HG02870 (cell line): ENCODE measurements around the gene FHL2.

Experiments
- ATAC-seq: cut with Tn5 transposase; IDR thresholded peaks from one replicate; pipeline ENCODE4 v1.9.1; 2021; ENCODE audit warnings: mild to moderate bottlenecking, moderate library complexity; ENCODE audit not compliant: unreplicated experiment

The FHL2 gene

DNA sequence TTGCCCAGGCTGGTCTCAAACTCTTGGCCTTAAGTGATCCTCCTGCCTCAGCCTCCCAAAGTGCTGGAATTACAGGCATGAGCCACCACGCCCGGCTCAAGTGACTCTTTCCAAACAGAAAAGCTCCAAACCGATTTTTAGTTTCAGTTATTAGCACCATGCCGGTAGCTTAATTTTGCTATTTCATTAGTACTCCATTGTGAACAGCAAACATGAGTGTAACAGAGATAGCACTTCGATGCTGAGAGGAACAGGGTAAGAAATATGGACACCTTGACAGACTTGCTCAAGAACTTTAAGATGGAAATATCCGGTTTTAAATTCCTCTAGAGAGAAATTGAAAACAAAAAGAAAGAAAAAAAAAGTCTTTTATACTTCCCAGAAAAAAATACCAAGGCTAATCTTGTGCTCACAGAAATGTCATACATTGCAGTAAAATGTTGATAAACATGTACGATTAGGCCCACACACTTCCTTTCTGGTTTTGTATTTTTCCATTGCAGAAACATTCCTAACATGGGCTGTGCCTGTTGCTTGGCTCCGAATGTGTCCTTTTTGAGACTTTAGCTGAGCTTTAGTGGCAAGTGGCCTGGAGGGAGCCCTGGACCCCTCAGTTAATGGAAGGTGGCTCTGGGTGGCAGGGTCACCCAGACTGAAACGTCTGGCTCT lies 18.3 kb downstream of the FHL2 start:
- ATAC-seq, result no peak

DNA sequence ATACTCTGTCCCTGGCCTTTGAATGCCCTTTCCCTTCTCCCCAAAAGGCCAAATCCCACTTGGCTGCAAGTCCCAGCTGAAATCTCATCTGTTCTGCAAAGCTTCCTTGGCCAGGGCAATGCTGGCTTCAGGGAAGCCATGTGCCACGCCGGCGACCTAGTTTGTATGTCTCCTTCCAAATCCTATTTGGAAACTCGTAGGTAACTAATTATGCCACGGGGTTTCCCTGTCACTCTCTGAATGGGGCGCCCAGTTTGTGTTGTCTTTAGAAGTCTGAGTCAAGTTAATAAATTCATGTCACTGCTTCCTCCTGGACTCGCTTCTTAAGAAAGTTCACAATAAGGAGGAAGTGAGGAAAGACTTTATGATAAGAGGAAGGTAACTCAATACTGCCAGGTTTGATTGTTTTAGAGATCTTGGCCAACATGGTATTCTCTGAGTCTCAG lies 19.1 kb downstream of the FHL2 start:
- ATAC-seq, result no peak

DNA sequence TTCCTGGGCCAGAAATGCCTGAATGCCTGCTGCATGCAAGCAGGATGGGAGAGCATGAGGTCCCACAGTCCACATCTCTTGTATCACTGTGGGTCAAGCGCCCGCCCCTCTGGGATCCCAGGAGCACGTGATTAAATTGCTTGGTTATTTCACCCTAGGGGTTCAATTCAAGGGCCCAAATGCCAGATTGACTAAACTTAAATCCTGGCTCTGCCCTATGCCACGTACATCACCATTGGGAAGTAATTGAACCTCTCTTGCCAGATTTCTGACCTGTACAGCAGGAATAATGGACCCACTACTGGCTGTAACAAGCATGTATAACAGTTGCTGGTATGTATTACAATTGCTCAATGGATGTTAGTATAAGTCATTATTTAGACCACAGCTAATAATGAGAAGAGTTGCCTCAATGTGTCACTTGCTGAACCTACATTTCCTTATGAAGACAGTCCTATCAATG lies 19.9 kb downstream of the FHL2 start:
- ATAC-seq, result no peak

DNA sequence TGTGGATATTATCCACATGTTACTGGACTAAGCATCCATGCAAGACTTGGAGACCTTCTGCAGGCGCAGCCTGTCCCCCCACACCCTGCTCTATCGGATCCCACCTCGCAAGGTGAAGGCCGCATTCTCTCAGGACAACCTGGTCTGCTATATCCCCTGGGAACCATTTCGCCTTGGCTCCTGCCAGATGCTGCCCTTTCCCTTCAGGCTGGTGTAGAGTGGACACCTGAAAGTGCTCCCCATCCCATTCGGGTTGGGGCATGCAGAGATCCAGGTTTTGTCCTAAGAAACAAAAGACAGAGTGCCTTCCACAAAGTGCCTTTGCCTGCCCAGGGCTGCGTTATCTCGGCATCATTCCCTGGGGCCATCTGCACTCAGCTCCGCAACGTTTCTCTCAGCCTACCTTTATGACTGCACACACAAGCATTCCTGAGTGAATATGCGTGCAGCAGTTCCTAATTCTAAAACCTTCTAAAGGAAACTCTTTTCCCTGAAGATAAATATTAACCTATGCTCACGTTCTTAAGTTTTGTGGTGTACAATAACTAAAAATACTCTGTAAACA lies 20.5 kb downstream of the FHL2 start:
- no peak for ATAC-seq

DNA sequence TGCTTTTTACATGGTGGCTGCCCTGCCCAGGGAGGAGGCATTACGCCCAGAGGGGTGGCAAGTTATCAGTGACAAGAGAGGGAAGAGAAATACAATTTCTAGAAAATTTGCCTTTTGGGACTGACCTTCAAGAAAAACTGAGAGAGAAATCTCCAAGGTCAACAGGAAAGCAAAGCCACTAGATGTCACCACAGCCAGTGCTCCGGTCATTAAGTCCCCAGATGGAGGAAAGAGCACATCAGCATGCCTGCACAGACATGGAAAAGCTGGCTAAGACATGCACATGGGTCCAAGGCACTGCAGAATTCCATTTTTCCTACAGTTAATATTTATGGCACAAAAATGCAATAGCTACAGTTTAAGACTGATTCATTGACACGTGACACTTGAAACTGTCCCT lies 21.0 kb downstream of the FHL2 start:
- ATAC-seq, result no peak

DNA sequence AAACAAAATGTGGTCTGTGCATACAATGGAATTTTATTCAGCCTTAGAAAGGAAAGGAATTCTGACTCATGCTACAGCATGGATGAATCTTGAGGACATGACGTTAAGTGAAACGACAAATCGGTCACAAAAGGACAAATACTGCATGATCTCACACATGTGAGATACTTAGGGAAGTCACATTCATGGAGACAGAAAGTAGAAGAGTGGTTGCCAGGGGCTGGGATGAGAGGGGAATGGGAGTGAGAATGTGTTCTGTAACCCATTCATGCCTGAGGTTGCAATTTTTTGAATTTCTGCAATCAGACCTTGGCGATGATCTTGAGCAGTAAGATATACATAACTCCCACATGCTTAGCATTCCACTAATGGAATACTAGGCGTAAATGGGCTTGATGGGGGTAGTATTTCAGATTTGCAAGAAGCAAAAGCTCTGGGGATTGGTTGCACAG lies 22.0 kb downstream of the FHL2 start:
- ATAC-seq, result no peak

DNA sequence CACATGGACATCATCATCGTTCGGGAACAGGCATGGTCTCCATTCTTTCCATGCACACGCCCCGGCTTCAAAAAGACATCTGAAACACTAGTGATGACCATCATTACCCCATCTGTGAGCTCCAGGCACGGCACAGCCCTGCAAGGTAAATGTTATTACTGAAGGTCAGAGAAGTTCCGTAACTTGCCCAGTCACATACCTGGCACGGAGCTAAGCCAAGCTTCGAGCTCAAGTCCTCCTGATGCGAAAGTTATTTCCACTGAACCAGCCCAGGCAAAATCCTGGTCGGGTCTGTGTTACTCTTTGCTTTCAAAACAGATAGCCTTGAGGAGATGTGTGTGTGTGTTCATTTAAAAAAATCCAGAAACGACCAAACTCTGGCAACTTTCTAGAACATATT lies 22.8 kb downstream of the FHL2 start:
- ATAC-seq, result no peak

DNA sequence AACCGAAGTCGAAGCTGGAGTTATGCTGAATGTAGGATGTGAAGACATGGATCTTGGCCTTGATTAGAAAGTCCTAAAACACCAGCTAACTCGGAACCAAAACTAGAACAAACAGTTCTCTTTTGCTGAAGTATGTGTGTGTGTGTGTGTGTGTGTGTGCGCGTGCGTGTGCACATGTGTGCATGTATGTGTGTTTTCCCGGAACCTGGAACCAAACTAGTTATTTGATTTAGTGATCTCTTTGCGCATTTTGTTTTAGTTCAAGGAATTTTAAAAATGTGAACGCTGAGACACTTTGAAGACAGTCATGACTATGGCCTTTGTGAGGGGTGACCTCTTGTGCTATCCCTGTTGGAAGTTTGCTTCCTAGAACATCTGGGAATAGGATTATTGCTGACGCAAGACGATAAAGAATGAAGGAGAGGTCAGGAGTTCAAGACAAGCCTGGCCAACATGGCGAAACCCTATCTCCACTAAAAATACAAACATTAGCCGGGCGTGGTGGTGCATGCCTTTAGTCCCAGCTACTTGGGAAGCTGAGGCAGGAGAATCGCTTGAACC lies 23.8 kb downstream of the FHL2 start:
- no peak for ATAC-seq

DNA sequence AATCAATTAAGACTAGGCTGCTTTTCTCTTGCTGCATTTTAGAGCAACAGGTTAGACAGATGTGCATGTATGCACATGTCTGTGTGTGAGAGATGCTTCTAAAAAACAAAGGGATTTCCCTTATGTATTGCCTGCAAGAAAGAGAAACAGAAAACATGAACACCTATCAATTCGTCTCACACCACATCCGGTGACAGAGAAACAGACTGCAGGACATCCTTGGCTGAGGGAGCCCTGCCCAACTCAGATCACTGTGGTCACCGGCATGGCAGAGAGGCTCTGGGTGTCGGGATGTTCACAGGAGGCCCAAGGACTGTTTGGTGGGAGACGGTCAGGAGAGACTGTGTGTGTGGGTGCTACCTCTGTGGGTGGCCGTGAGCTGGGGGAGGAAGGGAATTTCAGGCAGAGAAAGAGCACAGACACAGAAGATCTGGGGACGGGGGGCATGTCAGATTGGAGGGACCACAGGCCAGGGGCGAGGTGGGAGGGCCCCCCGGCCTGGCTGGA lies 24.9 kb downstream of the FHL2 start:
- peak; percentile 76 for ATAC-seq

DNA sequence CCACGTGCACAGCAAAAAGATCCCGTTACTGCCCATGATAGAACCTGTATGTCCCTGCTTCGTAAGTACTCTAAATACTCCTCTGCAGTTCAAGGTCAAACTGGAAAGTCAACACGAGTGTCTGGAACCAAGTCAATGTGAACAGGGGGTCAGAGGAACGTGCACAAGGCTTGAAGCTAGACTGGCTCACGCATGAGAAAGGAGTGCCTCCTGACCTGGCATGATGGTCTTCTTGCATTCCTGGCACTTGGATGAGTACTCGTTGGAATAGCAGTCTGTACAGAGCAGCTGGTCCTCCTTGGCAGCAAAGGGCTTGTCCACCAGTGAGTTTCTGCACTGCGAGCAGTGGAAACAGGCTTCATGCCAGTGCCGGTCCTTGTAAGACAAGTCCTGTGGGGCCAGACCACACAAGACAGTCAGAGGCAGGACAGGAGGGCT lies 25.5 kb downstream of the FHL2 start:
- peak; percentile 11 for ATAC-seq

DNA sequence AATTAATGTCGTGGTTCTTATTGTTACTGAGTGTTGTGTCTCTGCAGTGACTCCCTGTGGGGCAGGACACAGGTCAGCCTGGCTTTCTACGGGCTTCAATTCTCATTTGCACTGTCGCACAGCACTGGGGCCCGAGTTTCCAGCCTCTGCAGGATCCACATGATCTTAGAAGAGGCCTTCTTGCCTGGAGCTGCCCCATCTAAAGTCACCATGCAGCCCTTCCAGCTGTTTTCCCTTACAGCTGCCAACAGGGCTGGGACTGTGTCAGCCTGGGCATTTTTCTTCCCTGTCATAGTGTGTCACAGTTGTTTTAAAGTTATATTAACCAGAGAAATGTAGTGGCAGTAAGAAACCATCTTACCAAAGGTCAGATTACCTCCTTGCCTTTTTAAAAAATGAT lies 27.0 kb downstream of the FHL2 start:
- no peak for ATAC-seq

DNA sequence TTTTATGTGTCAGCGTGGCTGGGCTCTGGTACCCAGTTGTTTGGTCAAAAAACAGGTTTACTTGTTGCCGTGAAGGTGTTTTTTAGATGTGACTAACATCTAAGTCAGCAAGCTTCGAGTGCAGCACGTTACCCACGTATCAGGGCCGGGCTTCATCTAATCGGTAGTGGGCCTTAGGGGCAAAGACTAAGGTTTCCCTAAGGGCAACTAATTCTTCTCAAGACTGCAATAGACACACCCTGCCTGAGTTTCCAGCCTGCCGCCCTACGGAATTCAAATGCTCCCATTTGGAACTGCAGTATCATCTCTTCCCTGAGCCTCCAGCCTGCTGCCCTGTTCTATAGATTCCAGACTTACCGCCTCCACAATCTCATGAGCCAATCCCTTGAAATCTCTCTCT lies 27.7 kb downstream of the FHL2 start:
- ATAC-seq, result no peak

DNA sequence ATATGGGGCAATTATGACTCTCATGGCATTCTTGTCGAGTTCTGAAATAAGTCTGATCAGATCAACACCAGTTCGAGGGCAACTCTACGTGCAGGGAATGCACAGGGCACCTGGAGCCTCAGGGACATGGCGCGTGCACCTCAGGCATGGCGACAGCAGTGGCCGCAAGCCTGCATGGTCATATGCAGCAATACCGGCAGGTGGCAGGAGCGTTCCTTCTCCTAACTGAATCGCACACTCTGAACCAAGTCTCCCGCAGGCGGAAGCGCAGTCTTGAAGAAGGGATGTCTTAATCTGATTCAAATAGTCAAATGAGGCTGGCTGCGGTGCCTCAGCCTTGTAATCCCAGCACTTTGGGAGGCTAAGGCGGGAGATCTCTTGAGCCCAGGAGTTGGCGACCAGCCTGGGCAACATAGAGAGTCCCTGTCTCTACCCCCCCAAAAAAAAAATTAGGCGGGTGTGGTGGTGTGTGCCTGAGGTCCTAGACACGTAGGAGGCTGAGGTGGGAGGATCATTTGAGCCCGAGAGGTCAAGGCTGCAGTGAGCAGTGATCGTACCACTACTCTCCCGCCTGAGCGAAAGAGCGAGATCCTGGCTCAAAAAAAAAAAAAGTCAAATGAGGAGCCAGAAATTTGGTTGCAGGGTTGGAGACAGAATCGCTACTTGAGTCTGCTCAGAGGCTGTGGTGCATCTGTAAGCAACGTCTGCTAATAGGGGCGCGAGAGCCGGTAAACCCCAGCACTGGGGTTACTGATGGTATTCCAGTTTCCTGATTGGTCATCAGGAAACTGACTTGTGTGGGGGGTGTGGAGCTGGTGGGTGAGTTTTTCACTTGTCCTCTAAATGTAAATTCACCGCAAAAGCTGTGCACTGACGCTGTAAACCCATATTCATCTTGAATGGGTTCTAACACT lies 28.8 kb downstream of the FHL2 start:
- peak; percentile 85 for ATAC-seq

DNA sequence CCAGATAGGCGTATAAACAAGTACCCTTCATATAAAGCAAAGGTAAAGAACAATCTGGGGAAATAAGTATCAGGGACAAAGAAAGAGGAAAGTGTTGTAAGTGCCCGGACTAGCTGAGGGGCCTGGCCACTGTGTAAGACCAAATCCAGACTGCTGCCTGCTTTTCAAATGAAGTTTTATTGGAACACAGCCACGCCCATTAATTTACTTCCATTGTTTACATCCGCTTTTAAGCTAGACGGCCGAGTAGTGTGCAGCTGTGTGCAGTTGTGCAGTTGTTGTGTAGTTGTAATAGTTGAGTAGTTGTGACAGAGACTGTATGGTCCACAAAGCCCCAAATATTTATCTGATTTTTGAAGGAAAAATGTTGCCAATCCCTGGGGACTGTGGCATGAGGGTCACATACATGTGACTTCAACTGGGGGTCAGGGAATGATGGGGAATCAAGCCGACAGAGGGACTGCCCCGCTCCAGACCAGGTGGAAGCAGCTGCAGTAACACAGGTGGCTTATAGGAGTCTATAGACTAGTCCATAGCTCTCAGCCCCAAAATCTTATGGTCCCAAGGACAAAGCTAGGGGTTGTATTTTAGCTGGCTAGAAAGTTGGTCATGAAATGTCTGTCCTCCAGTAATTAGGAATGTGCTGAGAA lies 30.0 kb downstream of the FHL2 start:
- no peak for ATAC-seq

DNA sequence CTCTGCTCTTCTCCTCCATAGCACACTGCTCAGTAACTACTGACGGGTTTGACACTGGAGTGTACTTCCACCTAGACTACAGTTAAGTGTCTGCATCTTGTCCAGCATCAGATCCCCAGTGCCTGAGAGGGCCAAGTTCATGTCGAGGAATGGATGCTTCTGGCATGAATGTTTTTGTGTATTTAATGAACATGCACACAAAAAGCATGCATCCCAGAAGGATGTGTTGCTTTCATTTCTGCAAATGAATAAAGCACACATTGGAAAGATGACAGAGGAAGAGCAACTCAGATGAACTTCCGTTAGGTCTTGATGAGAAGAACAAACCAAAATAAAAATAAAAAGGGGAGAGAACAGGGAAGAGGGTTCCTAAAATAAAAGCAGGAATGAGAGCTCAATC lies 33.6 kb downstream of the FHL2 start:
- ATAC-seq, result no peak

DNA sequence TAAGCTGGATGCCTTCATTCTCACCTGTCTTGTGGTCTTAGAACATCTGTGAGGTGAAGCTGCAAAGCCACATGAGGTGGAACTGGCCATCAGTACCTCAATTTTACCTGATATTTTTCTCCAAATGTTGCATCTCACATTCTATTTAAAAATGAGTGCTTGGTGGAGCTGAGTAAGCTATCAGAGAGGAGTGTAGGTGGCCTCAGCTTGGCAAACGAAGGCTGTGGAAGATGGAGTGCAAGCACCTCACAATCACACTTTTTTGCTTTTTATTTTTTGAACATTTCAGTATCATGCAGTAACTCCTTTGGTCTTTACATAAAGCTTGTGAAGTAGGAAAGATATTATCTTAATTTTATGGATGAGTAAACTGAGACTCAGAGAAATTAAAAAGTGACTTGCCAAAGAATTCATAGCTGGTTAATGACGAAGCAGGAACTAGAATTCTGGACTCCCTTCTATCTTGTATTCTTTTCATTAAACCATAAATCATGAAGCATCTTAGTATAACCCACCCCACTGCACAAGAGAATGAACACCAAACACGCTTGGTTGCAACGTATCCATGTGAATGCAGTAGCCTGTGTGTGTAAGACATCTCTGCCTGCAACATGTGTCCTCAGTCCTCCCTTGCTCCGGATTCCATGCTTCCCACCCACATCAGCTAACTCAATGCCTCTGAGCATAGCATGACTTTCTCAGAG lies 34.3 kb downstream of the FHL2 start:
- ATAC-seq, result no peak

DNA sequence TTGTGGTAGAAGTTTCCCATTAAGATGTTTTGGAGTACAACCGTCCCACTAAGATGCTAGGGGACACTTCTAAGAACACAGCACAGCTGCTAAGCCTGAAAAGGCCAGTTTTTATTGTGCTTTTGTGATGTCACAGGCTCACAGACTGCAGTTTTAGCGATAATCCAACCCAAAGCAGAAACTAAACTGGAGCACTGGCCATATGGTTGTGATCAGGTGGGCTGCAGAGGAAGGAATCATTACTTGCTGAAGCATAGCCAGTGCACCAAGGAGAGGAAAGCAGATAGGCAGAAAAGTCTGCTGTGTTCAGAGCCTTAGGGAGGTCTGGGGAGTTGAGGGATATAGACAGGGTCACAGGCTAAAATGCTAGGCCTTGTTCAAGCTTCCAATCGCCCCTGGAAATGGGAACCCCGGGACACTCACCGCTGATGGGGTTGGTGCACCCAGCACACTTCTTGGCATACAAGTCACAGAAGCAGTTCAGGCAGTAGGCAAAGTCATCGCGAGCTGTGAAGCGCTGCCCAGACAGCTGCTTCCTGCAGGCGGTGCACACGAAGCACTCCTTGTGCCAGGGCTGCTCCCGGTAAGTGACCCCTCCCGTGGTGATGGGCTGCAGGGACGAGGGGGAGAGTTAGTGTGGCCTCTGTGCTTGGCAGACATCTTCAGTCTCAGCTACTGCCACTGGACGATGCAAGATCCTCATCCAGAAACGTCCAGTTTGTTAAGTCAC lies 35.8 kb downstream of the FHL2 start:
- no peak for ATAC-seq

DNA sequence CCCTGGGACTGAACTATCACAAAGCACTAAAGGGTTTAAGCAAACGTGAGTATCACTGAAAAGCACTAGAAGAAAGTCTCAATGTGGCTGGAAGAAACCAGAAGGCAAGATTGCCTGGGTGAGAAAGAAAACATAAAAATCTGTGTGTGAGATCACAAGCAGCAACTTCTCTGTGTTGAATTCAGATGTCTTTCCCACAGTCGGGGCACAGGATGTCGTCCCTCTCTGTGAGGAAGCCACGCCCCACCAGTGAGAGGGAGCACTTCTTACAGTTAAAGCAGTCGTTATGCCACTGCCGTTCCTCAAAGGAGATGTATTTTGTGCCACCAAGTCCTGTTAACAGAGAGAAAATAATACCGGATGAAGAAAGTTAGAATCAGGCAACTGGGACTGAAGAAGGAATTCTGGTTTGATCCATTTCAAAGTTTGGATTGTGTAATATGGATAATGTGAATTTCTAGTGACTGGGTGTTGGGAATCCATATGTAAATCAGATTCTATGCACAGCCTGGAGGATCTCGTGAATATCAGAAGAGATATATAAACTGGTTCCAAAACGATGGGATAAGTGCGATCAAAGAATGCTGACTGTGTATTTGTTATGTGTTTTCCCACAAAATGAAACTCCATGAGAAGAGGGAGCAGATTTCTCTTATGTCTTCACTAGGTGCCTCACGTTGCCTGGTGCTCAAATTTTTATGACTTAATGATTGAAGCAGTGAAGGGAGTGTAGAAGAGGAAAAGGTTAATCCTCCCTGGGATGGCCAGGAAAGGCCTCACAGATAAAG lies 37.6 kb downstream of the FHL2 start:
- no peak for ATAC-seq

DNA sequence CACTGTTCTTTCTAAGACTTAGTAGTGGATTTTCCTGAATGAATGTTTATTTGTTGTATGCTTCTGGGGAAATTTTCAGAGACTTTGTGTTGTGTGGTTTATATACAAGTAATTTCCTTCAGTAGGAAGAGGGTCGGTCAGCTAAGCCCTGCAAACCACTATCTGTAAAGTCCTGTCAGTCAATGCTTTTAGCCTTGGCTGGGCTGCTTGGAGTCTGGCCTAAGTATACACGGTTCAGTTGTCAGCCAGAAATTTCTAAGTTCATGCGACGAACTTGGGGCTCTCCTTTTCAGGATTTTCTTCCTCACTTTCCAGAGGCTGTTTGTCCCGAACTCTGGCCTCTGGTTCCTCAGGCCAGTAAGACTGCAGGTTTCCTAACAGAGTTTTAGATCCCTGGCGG lies 40.3 kb downstream of the FHL2 start:
- ATAC-seq, result no peak
